ENCODE results near the gene AQP5. TPM values are rescaled to one million over a fixed set of nuclear protein-coding genes. Genes with fewer than 3 reads are reported as not detected.

AQP5 gene
- total RNA-seq, 2 experiments from 2014 or later, result not detected

- DNase-seq (no peak), ATAC-seq (no peak)
- peaks cover 43% of the 10 kb centered on the region for H3K27me3 Mint-ChIP-seq (ENCODE audit: low read depth)
- no peaks in the 10 kb centered on the region for H3K36me3 Mint-ChIP-seq (ENCODE audit: low read depth)
- no peak overlapping the region for H3K4me3 Mint-ChIP-seq
- H3K4me1 Mint-ChIP-seq (ENCODE audit: low read depth), result peaks cover 5% of the 10 kb centered on the region
- H3K27ac Mint-ChIP-seq, result no peak overlapping the region
- POLR2A ChIA-PET, result no interaction called here
- CTCF ChIA-PET, result interaction anchor here (1.9 to 3.6 kb wide), 3 partner anchors 8 to 15 kb away, joined by 4 to 19 read pairs (median 14); no protein-coding TSS in a partner anchor
- H3K9me3 Mint-ChIP-seq (ENCODE audit: insufficient read depth), result no peaks in the 10 kb centered on the region
These were observed 8.5 kb upstream of the AQP5 start for GRCh38 chr12:49953151-49953550.

GRCh38 chr12:49953961-49954846, 7.5 kb upstream of the AQP5 start:
- H3K9me3 Mint-ChIP-seq (ENCODE audit: insufficient read depth), result no peaks in the 10 kb centered on the region
- ChIA-PET CTCF (interaction anchor here (0.7 to 3.6 kb wide), 4 partner anchors 9 to 157 kb away, joined by 3 to 19 read pairs (median 9); no protein-coding TSS in a partner anchor), POLR2A (no interaction called here)
- DNase-seq (no peak), ATAC-seq (no peak)
- H3K4me1 Mint-ChIP-seq (ENCODE audit: low read depth), result peaks cover 5% of the 10 kb centered on the region
- no peak overlapping the region for H3K27ac Mint-ChIP-seq
- no peak overlapping the region for H3K4me3 Mint-ChIP-seq
- peaks cover 52% of the 10 kb centered on the region for H3K27me3 Mint-ChIP-seq (ENCODE audit: low read depth)
- no peaks in the 10 kb centered on the region for H3K36me3 Mint-ChIP-seq (ENCODE audit: low read depth)

- Mint-ChIP-seq H3K27ac (no peak overlapping the region), H3K36me3 (ENCODE audit: low read depth) (no peaks in the 10 kb centered on the region), H3K27me3 (ENCODE audit: low read depth) (peaks cover 60% of the 10 kb centered on the region), H3K4me3 (no peak overlapping the region), H3K9me3 (ENCODE audit: insufficient read depth) (no peaks in the 10 kb centered on the region), H3K4me1 (ENCODE audit: low read depth) (peaks cover 5% of the 10 kb centered on the region)
- ChIA-PET POLR2A (interaction anchor here (0.6 kb wide), 1 partner anchor 138 kb away, joined by 4 read pairs; no protein-coding TSS in a partner anchor), CTCF (interaction anchor here (0.7 to 3.6 kb wide), 5 partner anchors 9 to 158 kb away, joined by 3 to 19 read pairs (median 5); no protein-coding TSS in a partner anchor)
- DNase-seq (no peak), ATAC-seq (no peak)
These were observed 6.5 kb upstream of the AQP5 start for GRCh38 chr12:49954863-49955830.

- H3K9me3 Mint-ChIP-seq (ENCODE audit: insufficient read depth), result no peaks in the 10 kb centered on the region
- ATAC-seq (no peak), DNase-seq (no peak)
- no peaks in the 10 kb centered on the region for H3K36me3 Mint-ChIP-seq (ENCODE audit: low read depth)
- no peak overlapping the region for H3K4me3 Mint-ChIP-seq
- H3K4me1 Mint-ChIP-seq (ENCODE audit: low read depth), result peaks cover 10% of the 10 kb centered on the region
- POLR2A ChIA-PET, result interaction anchor here (0.6 kb wide), 1 partner anchor 139 kb away, joined by 4 read pairs; no protein-coding TSS in a partner anchor
- H3K27me3 Mint-ChIP-seq (ENCODE audit: low read depth), result peaks cover 68% of the 10 kb centered on the region
- no peak overlapping the region for H3K27ac Mint-ChIP-seq
- CTCF ChIA-PET, result interaction anchor here (0.9 to 3.6 kb wide), 3 partner anchors 9 to 11 kb away, joined by 3 to 19 read pairs (median 5); no protein-coding TSS in a partner anchor
These were observed 5.6 kb upstream of the AQP5 start for GRCh38 chr12:49955899-49956662.

GRCh38 chr12:49956663-49957569, 4.8 kb upstream of the AQP5 start:
- Mint-ChIP-seq H3K27me3 (ENCODE audit: low read depth) (peaks cover 68% of the 10 kb centered on the region), H3K36me3 (ENCODE audit: low read depth) (no peaks in the 10 kb centered on the region), H3K27ac (no peak overlapping the region), H3K4me1 (ENCODE audit: low read depth) (peaks cover 10% of the 10 kb centered on the region), H3K9me3 (ENCODE audit: insufficient read depth) (no peaks in the 10 kb centered on the region), H3K4me3 (no peak overlapping the region)
- CTCF ChIA-PET, result interaction anchor here (0.9 to 3.6 kb wide), 5 partner anchors 8 to 12 kb away, joined by 3 to 35 read pairs (median 19); no protein-coding TSS in a partner anchor
- POLR2A ChIA-PET, result no interaction called here
- ATAC-seq, result no peak
- DNase-seq, result no peak

GRCh38 chr12:49957570-49957967, 4.1 kb upstream of the AQP5 start:
- no peaks in the 10 kb centered on the region for H3K9me3 Mint-ChIP-seq (ENCODE audit: insufficient read depth)
- ChIA-PET POLR2A (interaction anchor here (0.6 kb wide), 1 partner anchor 16 kb away, joined by 3 read pairs; no protein-coding TSS in a partner anchor), CTCF (interaction anchor here (0.9 to 3.5 kb wide), 3 partner anchors 9 to 12 kb away, joined by 5 to 35 read pairs (median 26); no protein-coding TSS in a partner anchor)
- peaks cover 10% of the 10 kb centered on the region for H3K4me1 Mint-ChIP-seq (ENCODE audit: low read depth)
- no peak for DNase-seq
- no peak overlapping the region for H3K4me3 Mint-ChIP-seq
- no peaks in the 10 kb centered on the region for H3K36me3 Mint-ChIP-seq (ENCODE audit: low read depth)
- no peak overlapping the region for H3K27ac Mint-ChIP-seq
- H3K27me3 Mint-ChIP-seq (ENCODE audit: low read depth), result peaks cover 73% of the 10 kb centered on the region
- no peak for ATAC-seq

GRCh38 chr12:49959685-49960473, 1.8 kb upstream of the AQP5 start:
- CTCF ChIA-PET, result interaction anchor here (1.5 to 3.5 kb wide), 3 partner anchors 7 to 14 kb away, joined by 6 to 35 read pairs (median 26); no protein-coding TSS in a partner anchor
- no peaks in the 10 kb centered on the region for H3K9me3 Mint-ChIP-seq (ENCODE audit: insufficient read depth)
- ATAC-seq (no peak), DNase-seq (no peak)
- peaks cover 10% of the 10 kb centered on the region for H3K4me1 Mint-ChIP-seq (ENCODE audit: low read depth)
- POLR2A ChIA-PET, result no interaction called here
- peaks cover 78% of the 10 kb centered on the region for H3K27me3 Mint-ChIP-seq (ENCODE audit: low read depth)
- no peak overlapping the region for H3K4me3 Mint-ChIP-seq
- H3K36me3 Mint-ChIP-seq (ENCODE audit: low read depth), result no peaks in the 10 kb centered on the region
- H3K27ac Mint-ChIP-seq, result no peak overlapping the region

GRCh38 chr12:49960474-49961110, 1.1 kb upstream of the AQP5 start:
- no peaks in the 10 kb centered on the region for H3K36me3 Mint-ChIP-seq (ENCODE audit: low read depth)

More at GRCh38 chr12:49960474-49961110, 1.1 kb upstream of the AQP5 start:
- Mint-ChIP-seq H3K9me3 (ENCODE audit: insufficient read depth) (no peaks in the 10 kb centered on the region), H3K4me1 (ENCODE audit: low read depth) (peaks cover 10% of the 10 kb centered on the region), H3K4me3 (no peak overlapping the region), H3K27me3 (ENCODE audit: low read depth) (peaks cover 78% of the 10 kb centered on the region), H3K27ac (no peak overlapping the region)
- ChIA-PET POLR2A (interaction anchor here (0.6 kb wide), 1 partner anchor 64 kb away, joined by 3 read pairs; no protein-coding TSS in a partner anchor), CTCF (interaction anchor here (1.3 to 3.5 kb wide), 3 partner anchors 6 to 15 kb away, joined by 3 to 35 read pairs (median 26); no protein-coding TSS in a partner anchor)
- DNase-seq (no peak), ATAC-seq (no peak)

Measured in activated CD8-positive, alpha-beta T cell treated with anti-CD3 and anti-CD28 coated beads, Interleukin-2, amount 10 ng/mL, durations not matched to agents 7 days and 5 days (primary cell).